ENCODE data around the gene TGM4. TPM values are rescaled to one million over a fixed set of nuclear protein-coding genes. Genes with fewer than 3 reads are reported as not detected.

The TGM4 gene
- total RNA-seq, 1 experiment from 2014 or later, result 0.61 TPM

DNA sequence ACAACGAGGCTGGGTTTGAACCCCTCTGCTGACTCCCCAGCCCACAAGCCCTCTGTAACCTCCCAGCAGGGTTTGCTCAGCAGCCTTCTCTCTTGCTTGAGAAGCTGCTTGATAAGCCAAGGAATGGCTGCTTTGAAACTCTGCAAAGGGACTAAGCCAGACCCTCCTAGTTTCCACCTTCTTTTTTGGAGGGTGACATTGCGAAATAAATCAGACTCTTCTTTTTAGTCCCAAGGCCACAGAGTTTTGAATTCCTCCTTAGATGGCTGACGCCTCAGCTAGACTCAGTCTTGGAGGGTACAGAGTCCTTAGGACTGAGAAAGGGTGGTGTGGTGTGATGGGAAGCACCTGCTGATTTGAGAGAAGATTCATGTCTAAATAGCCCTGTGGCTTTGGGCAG lies 1.2 kb downstream of the TGM4 start:
- Histone ChIP-seq H3K27ac (no peak overlapping the region), H3K9me2 (ENCODE audit: insufficient read depth) (no peaks in the 10 kb centered on the region), H3K4me3 (no peak overlapping the region), H3F3A (ENCODE audit: insufficient read depth, low read depth) (no peaks in the 10 kb centered on the region), H3K9me3 (ENCODE audit: insufficient read depth, low read depth) (no peaks in the 10 kb centered on the region), H2AFZ (no peak overlapping the region), H4K20me1 (ENCODE audit: insufficient read depth) (no peaks in the 10 kb centered on the region), H3K4me1 (replicated peaks; ENCODE audit: insufficient read depth) (no peaks in the 10 kb centered on the region), H3K4me2 (no peak overlapping the region), H3K36me3 (ENCODE audit: low read depth) (no peaks in the 10 kb centered on the region), H3K27me3 (ENCODE audit: insufficient read depth, low read depth) (no peaks in the 10 kb centered on the region), H3K79me2 (ENCODE audit: low read depth) (no peaks in the 10 kb centered on the region)
- BruUV-seq (replicated peaks), result no TSS peak
- no peak for DNase-seq
- intact Hi-C loops (cut with micrococcal nuclease; ENCODE audit: unreplicated experiment), result no loop called here
- CTCF ChIA-PET, result no interaction called here
- POLR2A ChIA-PET (ENCODE audit: unreplicated experiment), result no interaction called here
- no peak for TF ChIP-seq CTCF (conservative IDR thresholded peaks at IDR 0.05)
- TF ChIP-seq EZH2 (IDR thresholded peaks at IDR 0.05; ENCODE audit: low read depth), result no peak

GRCh38 chr3:44877333-44877732 lies 2.9 kb downstream of the TGM4 start:
- Histone ChIP-seq H3K36me3 (ENCODE audit: low read depth) (no peaks in the 10 kb centered on the region), H4K20me1 (ENCODE audit: insufficient read depth) (no peaks in the 10 kb centered on the region), H3K9me3 (ENCODE audit: insufficient read depth, low read depth) (no peaks in the 10 kb centered on the region), H3K79me2 (ENCODE audit: low read depth) (no peaks in the 10 kb centered on the region), H3K4me1 (replicated peaks; ENCODE audit: insufficient read depth) (no peaks in the 10 kb centered on the region), H3F3A (ENCODE audit: insufficient read depth, low read depth) (no peaks in the 10 kb centered on the region), H2AFZ (no peak overlapping the region), H3K4me3 (no peak overlapping the region), H3K9me2 (ENCODE audit: insufficient read depth) (no peaks in the 10 kb centered on the region), H3K27ac (no peak overlapping the region), H3K4me2 (no peak overlapping the region), H3K27me3 (ENCODE audit: insufficient read depth, low read depth) (no peaks in the 10 kb centered on the region)
- ChIA-PET CTCF (no interaction called here), POLR2A (ENCODE audit: unreplicated experiment) (interaction anchor here (0.6 kb wide), 1 partner anchor 115 kb away, joined by 6 read pairs; no protein-coding TSS in a partner anchor)
- no peak for DNase-seq
- intact Hi-C loops (cut with micrococcal nuclease; ENCODE audit: unreplicated experiment), result no loop called here
- no TSS peak for BruUV-seq (replicated peaks)
- TF ChIP-seq EZH2 (IDR thresholded peaks at IDR 0.05; ENCODE audit: low read depth) (no peak), CTCF (conservative IDR thresholded peaks at IDR 0.05) (no peak)

GRCh38 chr3:44880284-44880683 lies 5.9 kb downstream of the TGM4 start:
- intact Hi-C loops (cut with micrococcal nuclease; ENCODE audit: unreplicated experiment), result loop anchor here (10.0 kb wide), 1 partner anchor 765 kb away; no protein-coding TSS in a partner anchor
- CTCF ChIA-PET, result no interaction called here

More at GRCh38 chr3:44880284-44880683, 5.9 kb downstream of the TGM4 start:
- no peak overlapping the region for H2AFZ ChIP-seq
- H3K4me2 ChIP-seq, result no peak overlapping the region
- peaks cover 24% of the 10 kb centered on the region for H3K4me1 ChIP-seq (replicated peaks; ENCODE audit: insufficient read depth)
- BruUV-seq (replicated peaks), result no TSS peak
- DNase-seq, result no peak
- no peak overlapping the region for H3K4me3 ChIP-seq
- POLR2A ChIA-PET (ENCODE audit: unreplicated experiment), result interaction anchor here (0.6 kb wide), 1 partner anchor 1137 kb away, joined by 3 read pairs; no protein-coding TSS in a partner anchor
- no peaks in the 10 kb centered on the region for H3K9me2 ChIP-seq (ENCODE audit: insufficient read depth)
- peaks cover 25% of the 10 kb centered on the region; the same call in 1 of the 2 replicates for H3F3A ChIP-seq (ENCODE audit: insufficient read depth, low read depth)
- H3K27ac ChIP-seq, result no peak overlapping the region
- H4K20me1 ChIP-seq (ENCODE audit: insufficient read depth), result no peaks in the 10 kb centered on the region
- H3K9me3 ChIP-seq (ENCODE audit: insufficient read depth, low read depth), result 0 out of 2 replicates have a peak, but pooled peaks cover 3% of the 10 kb centered on the region
- H3K79me2 ChIP-seq (ENCODE audit: low read depth), result no peaks in the 10 kb centered on the region
- TF ChIP-seq CTCF (conservative IDR thresholded peaks at IDR 0.05), result no peak
- TF ChIP-seq EZH2 (IDR thresholded peaks at IDR 0.05; ENCODE audit: low read depth), result no peak
- no peaks in the 10 kb centered on the region for H3K27me3 ChIP-seq (ENCODE audit: insufficient read depth, low read depth)
- H3K36me3 ChIP-seq (ENCODE audit: low read depth), result no peaks in the 10 kb centered on the region
